Measurements from ENCODE around the gene HIBCH.
A peak's percentile ranks its signal among the peaks of the same experiment; 100 is the strongest.

Gene HIBCH

DNA sequence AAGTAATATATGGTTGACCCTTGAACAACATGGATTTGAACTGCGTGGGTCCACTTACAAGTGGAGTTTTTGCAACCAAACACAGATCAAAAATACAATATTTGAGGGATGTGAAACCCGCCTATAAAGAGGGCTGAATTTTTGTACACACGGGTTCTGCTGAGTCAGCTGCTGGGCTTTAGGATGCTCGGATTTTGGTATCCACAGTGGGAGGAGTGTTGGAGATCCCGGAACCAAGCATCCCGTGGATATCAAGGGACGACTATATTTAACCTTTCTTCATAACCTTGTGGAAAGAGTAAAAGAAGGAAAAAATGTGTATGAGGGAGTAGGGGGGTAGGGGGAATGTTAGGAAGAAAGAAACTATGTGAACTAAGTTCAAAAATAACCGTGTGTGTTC lies 13.8 kb upstream of the HIBCH start:
- H3K27me3 ChIP-seq (ENCODE audit: control insufficient read depth in 2 of 2, insufficient read depth in 2 of 2, low read length in 2 of 2) = no peaks in the 10 kb centered on the region
- no peak overlapping the region for H3K4me3 ChIP-seq (ENCODE audit: low read length in 2 of 2)

DNA sequence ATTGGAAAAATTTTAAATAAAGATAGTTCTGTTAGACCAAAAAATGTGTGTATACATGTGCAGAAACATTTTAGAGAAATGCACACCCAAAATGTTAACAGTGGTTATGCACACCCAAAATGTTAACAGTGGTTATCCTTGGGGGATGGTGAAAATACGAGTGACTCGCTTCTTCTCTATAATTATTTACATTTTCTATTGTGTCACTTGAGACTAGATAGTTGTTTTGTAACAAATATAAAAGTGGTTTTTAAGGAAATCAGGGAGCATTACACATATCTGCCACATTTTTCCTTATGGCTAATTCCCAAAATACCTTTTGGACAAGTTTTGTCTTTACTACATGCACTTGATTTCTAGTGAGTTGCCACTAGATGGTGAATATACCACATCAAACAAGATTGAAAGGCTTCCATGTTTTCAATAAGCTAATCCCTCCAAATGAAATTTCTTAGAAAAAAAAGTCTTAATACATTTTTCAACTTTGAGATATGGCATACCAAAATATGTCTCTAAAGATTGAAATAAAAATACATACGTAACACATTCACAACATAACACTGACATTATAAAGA lies 9.0 kb upstream of the HIBCH start:
- Histone ChIP-seq H3K36me3 (ENCODE audit: control insufficient read depth in 2 of 2, insufficient read depth in 2 of 2, low read length in 2 of 2) (no peaks in the 10 kb centered on the region), H3K4me3 (ENCODE audit: low read length in 2 of 2) (no peak overlapping the region), H3K9ac (ENCODE audit: low read depth in 1 of 2, low read length in 2 of 2) (no peak overlapping the region), H3K27ac (ENCODE audit: low read depth in 2 of 2, low read length in 2 of 2) (no peak overlapping the region), H3K27me3 (ENCODE audit: control insufficient read depth in 2 of 2, insufficient read depth in 2 of 2, low read length in 2 of 2) (no peaks in the 10 kb centered on the region), H3K4me1 (ENCODE audit: control insufficient read depth in 2 of 2, insufficient read depth in 2 of 2, low read length in 2 of 2) (no peaks in the 10 kb centered on the region), H3K9me3 (ENCODE audit: control insufficient read depth in 2 of 2, low read length in 2 of 2) (no peaks in the 10 kb centered on the region)

More for the DNA sequence above, 13.8 kb upstream of the HIBCH start:
- Histone ChIP-seq H3K9me3 (ENCODE audit: control insufficient read depth in 2 of 2, low read length in 2 of 2) (no peaks in the 10 kb centered on the region), H3K27ac (ENCODE audit: low read depth in 2 of 2, low read length in 2 of 2) (no peak overlapping the region), H3K36me3 (ENCODE audit: control insufficient read depth in 2 of 2, insufficient read depth in 2 of 2, low read length in 2 of 2) (no peaks in the 10 kb centered on the region), H3K9ac (ENCODE audit: low read depth in 1 of 2, low read length in 2 of 2) (no peak overlapping the region), H3K4me1 (ENCODE audit: control insufficient read depth in 2 of 2, insufficient read depth in 2 of 2, low read length in 2 of 2) (peaks cover 0 to 13% of the 10 kb centered on the region in 2 donors)

DNA sequence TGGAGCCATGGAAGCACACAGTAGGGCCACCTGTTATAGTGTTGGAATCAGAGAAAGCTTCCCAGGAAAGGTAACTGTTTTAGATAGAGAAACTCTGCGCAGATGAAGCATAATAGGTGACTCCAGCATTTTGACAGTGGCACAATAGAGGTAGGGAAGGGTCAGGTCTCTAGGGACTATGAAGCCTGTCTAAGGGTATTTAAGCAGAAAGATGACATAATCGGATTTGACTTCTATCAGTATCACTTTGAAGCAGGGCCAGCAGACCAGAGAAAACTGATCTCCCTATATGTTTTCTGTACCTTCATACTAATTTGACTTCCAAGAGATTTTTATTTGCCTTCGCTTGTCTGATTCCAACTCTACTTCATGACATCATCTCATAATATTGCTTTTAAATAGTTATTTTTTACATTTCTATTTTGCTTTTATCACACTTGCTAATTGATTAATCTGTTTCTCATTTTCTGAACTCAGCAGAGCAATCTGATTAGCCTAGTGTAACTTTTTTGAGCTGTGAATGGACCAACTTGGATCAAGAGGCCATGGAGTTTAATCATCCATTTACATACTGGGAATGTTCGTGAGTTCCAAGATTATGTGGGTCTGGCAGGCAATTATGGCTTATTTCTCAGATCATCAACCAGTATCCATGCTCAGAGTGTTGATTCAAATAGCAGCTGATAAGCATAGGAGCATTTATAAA lies 8.4 kb upstream of the HIBCH start:
- Histone ChIP-seq H3K9ac (ENCODE audit: low read depth in 1 of 2, low read length in 2 of 2) (no peak overlapping the region), H3K4me1 (ENCODE audit: control insufficient read depth in 2 of 2, insufficient read depth in 2 of 2, low read length in 2 of 2) (no peaks in the 10 kb centered on the region), H3K36me3 (ENCODE audit: control insufficient read depth in 2 of 2, insufficient read depth in 2 of 2, low read length in 2 of 2) (no peaks in the 10 kb centered on the region), H3K9me3 (ENCODE audit: control insufficient read depth in 2 of 2, low read length in 2 of 2) (no peaks in the 10 kb centered on the region), H3K27me3 (ENCODE audit: control insufficient read depth in 2 of 2, insufficient read depth in 2 of 2, low read length in 2 of 2) (no peaks in the 10 kb centered on the region), H3K4me3 (ENCODE audit: low read length in 2 of 2) (no peak overlapping the region), H3K27ac (ENCODE audit: low read depth in 2 of 2, low read length in 2 of 2) (no peak overlapping the region)

DNA sequence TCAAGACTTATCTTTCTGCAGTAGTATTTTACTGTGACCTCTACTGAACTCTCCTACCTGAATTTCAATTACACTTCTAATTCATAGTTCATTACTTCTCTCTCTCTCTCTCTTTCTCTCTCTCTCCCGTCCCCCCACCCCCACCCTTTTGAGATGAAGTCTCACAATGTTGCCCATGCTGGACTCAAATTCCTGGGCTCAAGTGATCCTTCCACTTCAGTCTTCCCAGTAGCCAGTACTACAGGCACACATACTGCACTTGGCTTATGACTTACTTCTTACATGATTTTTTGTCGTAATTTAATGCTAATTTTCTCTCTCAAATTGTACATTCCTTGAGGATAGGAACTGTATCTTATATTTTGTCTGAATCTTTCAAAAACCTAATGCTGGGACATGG lies 6.0 kb upstream of the HIBCH start:
- H3K9me3 ChIP-seq (ENCODE audit: control insufficient read depth in 2 of 2, low read length in 2 of 2) = no peaks in the 10 kb centered on the region
- H3K27me3 ChIP-seq (ENCODE audit: control insufficient read depth in 2 of 2, insufficient read depth in 2 of 2, low read length in 2 of 2) = no peaks in the 10 kb centered on the region
- no peaks in the 10 kb centered on the region for H3K36me3 ChIP-seq (ENCODE audit: control insufficient read depth in 2 of 2, insufficient read depth in 2 of 2, low read length in 2 of 2)
- H3K9ac ChIP-seq (ENCODE audit: low read depth in 1 of 2, low read length in 2 of 2) = no peak overlapping the region
- H3K27ac ChIP-seq (ENCODE audit: low read depth in 2 of 2, low read length in 2 of 2) = no peak overlapping the region
- no peak overlapping the region for H3K4me3 ChIP-seq (ENCODE audit: low read length in 2 of 2)
- H3K4me1 ChIP-seq (ENCODE audit: control insufficient read depth in 2 of 2, insufficient read depth in 2 of 2, low read length in 2 of 2) = peaks cover 0 to under 1% of the 10 kb centered on the region in 2 donors

DNA sequence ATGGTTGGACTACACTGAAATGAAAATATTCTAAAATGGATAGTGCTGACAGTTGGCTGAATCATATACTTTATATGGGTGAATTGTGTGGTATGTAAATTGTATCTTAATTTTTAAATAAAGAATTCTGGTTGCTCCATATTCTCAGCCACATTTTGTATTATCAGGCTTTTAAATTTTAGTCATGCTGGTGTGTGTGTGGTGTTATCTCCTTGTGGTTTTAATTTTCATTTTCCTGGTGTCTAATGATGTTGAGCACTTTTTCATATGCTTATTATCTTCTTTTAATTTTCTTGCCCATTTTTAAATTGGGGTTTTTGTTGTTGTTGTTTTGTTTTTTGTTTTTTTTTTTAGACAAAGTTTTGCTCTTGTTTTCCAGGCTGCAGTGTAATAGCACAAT lies 3.8 kb upstream of the HIBCH start:
- Histone ChIP-seq H3K9ac (ENCODE audit: low read depth in 1 of 2, low read length in 2 of 2) (no peak overlapping the region), H3K27me3 (ENCODE audit: control insufficient read depth in 2 of 2, insufficient read depth in 2 of 2, low read length in 2 of 2) (no peaks in the 10 kb centered on the region), H3K36me3 (ENCODE audit: control insufficient read depth in 2 of 2, insufficient read depth in 2 of 2, low read length in 2 of 2) (no peaks in the 10 kb centered on the region), H3K9me3 (ENCODE audit: control insufficient read depth in 2 of 2, low read length in 2 of 2) (no peaks in the 10 kb centered on the region), H3K4me1 (ENCODE audit: control insufficient read depth in 2 of 2, insufficient read depth in 2 of 2, low read length in 2 of 2) (peaks cover 1 to 10% of the 10 kb centered on the region in 2 donors), H3K4me3 (ENCODE audit: low read length in 2 of 2) (no peak overlapping the region), H3K27ac (ENCODE audit: low read depth in 2 of 2, low read length in 2 of 2) (no peak overlapping the region)

DNA sequence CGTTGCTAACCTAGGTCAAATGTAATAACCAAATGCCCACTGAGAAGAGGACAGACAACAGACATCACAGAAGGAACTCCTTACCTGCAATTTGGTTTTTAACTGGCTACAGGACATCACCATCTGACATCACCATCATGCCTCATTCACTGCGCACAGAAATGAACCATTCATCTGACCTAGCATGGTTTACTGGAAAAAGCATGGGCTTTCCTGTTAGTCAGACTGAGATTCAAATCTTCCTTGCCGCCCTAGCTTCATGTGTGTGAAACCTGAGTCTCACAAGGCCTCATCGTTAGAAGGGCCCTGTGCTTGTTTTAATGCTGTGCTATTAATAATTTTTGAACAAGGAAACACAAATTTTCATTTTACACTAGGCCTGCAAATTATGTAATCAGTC lies 1.1 kb upstream of the HIBCH start:
- H3K9ac ChIP-seq (ENCODE audit: low read depth in 1 of 2, low read length in 2 of 2) = no peak overlapping the region
- H3K27me3 ChIP-seq (ENCODE audit: control insufficient read depth in 2 of 2, insufficient read depth in 2 of 2, low read length in 2 of 2) = no peaks in the 10 kb centered on the region
- H3K4me1 ChIP-seq (ENCODE audit: control insufficient read depth in 2 of 2, insufficient read depth in 2 of 2, low read length in 2 of 2) = peaks cover 5 to 15% of the 10 kb centered on the region in 2 donors
- H3K9me3 ChIP-seq (ENCODE audit: control insufficient read depth in 2 of 2, low read length in 2 of 2) = no peaks in the 10 kb centered on the region
- no peak overlapping the region for H3K4me3 ChIP-seq (ENCODE audit: low read length in 2 of 2)
- no peaks in the 10 kb centered on the region for H3K36me3 ChIP-seq (ENCODE audit: control insufficient read depth in 2 of 2, insufficient read depth in 2 of 2, low read length in 2 of 2)
- no peak overlapping the region for H3K27ac ChIP-seq (ENCODE audit: low read depth in 2 of 2, low read length in 2 of 2)

DNA sequence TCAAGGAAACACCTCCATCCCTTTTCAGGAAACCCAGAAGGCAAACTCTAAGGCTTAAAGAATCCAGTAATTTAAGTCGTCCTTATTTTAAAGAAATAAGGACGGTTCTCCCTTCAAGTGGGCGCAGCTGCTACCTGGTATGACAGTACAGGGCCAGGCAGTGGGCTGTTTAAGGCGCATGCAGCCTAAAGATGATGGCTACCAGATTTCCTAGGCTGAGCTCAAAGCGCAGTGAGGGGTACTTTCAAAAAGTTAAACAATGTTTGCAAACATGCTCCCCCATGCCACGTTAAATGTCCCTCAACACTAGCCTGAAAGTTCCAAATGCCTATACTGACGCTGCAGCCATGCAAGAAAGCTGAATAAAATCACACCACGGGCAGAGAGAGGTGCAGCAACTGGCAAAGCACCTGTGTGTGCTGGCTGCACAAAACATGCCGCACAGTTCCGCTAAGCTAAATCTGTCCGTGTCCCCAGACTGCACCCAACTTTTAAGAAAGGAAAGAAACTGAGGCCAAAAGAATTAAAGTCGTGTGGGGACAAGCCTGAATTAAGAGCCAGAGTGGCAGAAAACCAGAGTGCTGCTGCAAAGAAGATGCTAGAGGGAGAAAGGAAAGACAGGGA lies 583 bp downstream of the HIBCH start:
- peak overlapping the region; percentile 86 to 89 for H3K27ac ChIP-seq (ENCODE audit: low read depth in 2 of 2, low read length in 2 of 2)
- H3K36me3 ChIP-seq (ENCODE audit: control insufficient read depth in 2 of 2, insufficient read depth in 2 of 2, low read length in 2 of 2) = no peaks in the 10 kb centered on the region
- H3K9me3 ChIP-seq (ENCODE audit: control insufficient read depth in 2 of 2, low read length in 2 of 2) = no peaks in the 10 kb centered on the region
- peak overlapping the region; percentile 80 to 97 for H3K4me3 ChIP-seq (ENCODE audit: low read length in 2 of 2)
- H3K4me1 ChIP-seq (ENCODE audit: control insufficient read depth in 2 of 2, insufficient read depth in 2 of 2, low read length in 2 of 2) = peaks cover 13 to 16% of the 10 kb centered on the region in 2 donors
- no peaks in the 10 kb centered on the region for H3K27me3 ChIP-seq (ENCODE audit: control insufficient read depth in 2 of 2, insufficient read depth in 2 of 2, low read length in 2 of 2)
- peak overlapping the region; percentile 67 to 83 for H3K9ac ChIP-seq (ENCODE audit: low read depth in 1 of 2, low read length in 2 of 2)

DNA sequence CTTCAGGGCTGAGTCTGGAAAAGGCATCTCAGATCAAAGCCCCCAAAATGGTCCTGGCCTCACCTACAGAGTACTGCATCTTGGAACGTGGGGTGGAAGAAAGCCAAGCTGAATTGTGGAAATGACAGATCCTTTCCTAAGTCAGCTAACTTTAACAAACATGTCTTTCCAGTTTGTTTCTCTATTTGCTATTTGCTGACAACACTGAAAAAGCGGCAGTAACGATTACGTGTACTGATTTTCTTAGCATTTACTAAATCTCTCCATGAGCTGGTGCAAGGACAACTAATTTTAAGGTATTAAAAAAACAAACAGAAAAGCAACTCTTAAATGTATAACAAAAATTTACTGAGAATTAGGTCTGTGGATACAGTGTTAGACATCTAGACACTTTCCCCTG lies 1.1 kb downstream of the HIBCH start:
- H3K9me3 ChIP-seq (ENCODE audit: control insufficient read depth in 2 of 2, low read length in 2 of 2) = no peaks in the 10 kb centered on the region
- H3K36me3 ChIP-seq (ENCODE audit: control insufficient read depth in 2 of 2, insufficient read depth in 2 of 2, low read length in 2 of 2) = no peaks in the 10 kb centered on the region
- H3K4me3 ChIP-seq (ENCODE audit: low read length in 2 of 2) = peak overlapping the region; percentile 80 to 97
- H3K27ac ChIP-seq (ENCODE audit: low read depth in 2 of 2, low read length in 2 of 2) = peak overlapping the region in 1 of 2 donors; percentile 89
- H3K27me3 ChIP-seq (ENCODE audit: control insufficient read depth in 2 of 2, insufficient read depth in 2 of 2, low read length in 2 of 2) = no peaks in the 10 kb centered on the region
- H3K9ac ChIP-seq (ENCODE audit: low read depth in 1 of 2, low read length in 2 of 2) = peak overlapping the region; percentile 67 to 83
- H3K4me1 ChIP-seq (ENCODE audit: control insufficient read depth in 2 of 2, insufficient read depth in 2 of 2, low read length in 2 of 2) = peaks cover 16 to 17% of the 10 kb centered on the region in 2 donors

DNA sequence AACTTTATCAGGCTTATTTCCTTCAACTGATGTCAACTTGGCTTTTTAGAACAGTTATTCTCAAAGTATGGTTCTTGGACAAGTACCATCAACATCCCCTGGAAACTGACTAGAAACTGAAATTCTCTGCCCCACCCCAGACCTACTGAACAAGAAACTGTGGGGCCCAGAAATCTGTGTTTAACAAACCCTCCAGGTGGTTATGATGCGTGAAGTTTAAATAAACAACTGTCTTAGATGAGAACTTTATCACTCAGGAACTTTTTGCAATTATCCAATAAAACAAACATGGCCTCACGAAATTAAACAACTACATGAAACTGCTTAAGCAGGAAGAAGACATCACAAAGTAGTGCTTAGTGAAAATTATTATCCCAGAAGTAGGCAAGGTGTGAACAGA lies 4.4 kb downstream of the HIBCH start:
- peaks cover 13 to 31% of the 10 kb centered on the region in 2 donors for H3K4me1 ChIP-seq (ENCODE audit: control insufficient read depth in 2 of 2, insufficient read depth in 2 of 2, low read length in 2 of 2)
- no peak overlapping the region for H3K27ac ChIP-seq (ENCODE audit: low read depth in 2 of 2, low read length in 2 of 2)

DNA sequence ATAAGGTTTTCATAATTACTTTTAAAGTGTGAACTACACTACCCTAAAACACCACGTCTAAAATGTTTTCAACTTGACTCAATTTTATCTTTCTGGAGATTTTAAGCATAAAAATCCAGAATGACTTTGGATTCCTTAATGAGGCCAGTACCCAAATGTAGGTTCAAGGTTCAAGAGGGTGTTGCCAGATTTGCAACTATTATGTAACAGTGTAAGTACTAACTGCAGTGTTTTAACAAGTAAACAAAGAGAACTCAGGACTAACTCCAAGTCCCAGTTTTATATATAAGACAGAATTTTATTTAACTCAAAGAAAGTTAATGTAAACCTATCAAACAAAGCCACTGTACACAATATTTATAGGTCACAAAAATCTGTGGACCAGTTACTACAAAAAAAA lies 5.7 kb downstream of the HIBCH start:
- no peak overlapping the region for H3K4me3 ChIP-seq (ENCODE audit: low read length in 2 of 2)
- no peak overlapping the region for H3K9ac ChIP-seq (ENCODE audit: low read depth in 1 of 2, low read length in 2 of 2)
- H3K27me3 ChIP-seq (ENCODE audit: control insufficient read depth in 2 of 2, insufficient read depth in 2 of 2, low read length in 2 of 2) = no peaks in the 10 kb centered on the region
- peaks cover 11 to 31% of the 10 kb centered on the region in 2 donors for H3K4me1 ChIP-seq (ENCODE audit: control insufficient read depth in 2 of 2, insufficient read depth in 2 of 2, low read length in 2 of 2)
- H3K9me3 ChIP-seq (ENCODE audit: control insufficient read depth in 2 of 2, low read length in 2 of 2) = no peaks in the 10 kb centered on the region
- peaks cover 0 to 4% of the 10 kb centered on the region in 2 donors for H3K36me3 ChIP-seq (ENCODE audit: control insufficient read depth in 2 of 2, insufficient read depth in 2 of 2, low read length in 2 of 2)
- H3K27ac ChIP-seq (ENCODE audit: low read depth in 2 of 2, low read length in 2 of 2) = no peak overlapping the region

More for the DNA sequence above, 4.4 kb downstream of the HIBCH start:
- no peak overlapping the region for H3K9ac ChIP-seq (ENCODE audit: low read depth in 1 of 2, low read length in 2 of 2)
- no peaks in the 10 kb centered on the region for H3K27me3 ChIP-seq (ENCODE audit: control insufficient read depth in 2 of 2, insufficient read depth in 2 of 2, low read length in 2 of 2)
- no peak overlapping the region for H3K4me3 ChIP-seq (ENCODE audit: low read length in 2 of 2)
- peaks cover 0 to 4% of the 10 kb centered on the region in 2 donors for H3K36me3 ChIP-seq (ENCODE audit: control insufficient read depth in 2 of 2, insufficient read depth in 2 of 2, low read length in 2 of 2)
- no peaks in the 10 kb centered on the region for H3K9me3 ChIP-seq (ENCODE audit: control insufficient read depth in 2 of 2, low read length in 2 of 2)
